Measurements from ENCODE around the gene HES1. TPM values are rescaled to one million over a fixed set of nuclear protein-coding genes. Genes with fewer than 3 reads are reported as not detected.

HES1 gene
- total RNA-seq, 4 donors from 2014 or later: 89.9 to 196 (median 104) TPM

GRCh38 chr3:194110483-194110882, 25.5 kb upstream of the HES1 start:
- 67 to 83% methylated on average over 3 to 8 of the region's 9 CpGs for WGBS, 2 donors (ENCODE audit: low coverage in 1 of 2)
- TF ChIP-seq POLR2AphosphoS5 (IDR thresholded peaks at IDR 0.05): no peak
- no peak for TF ChIP-seq EP300 (IDR thresholded peaks at IDR 0.05; ENCODE audit: low read depth)
- no peak for TF ChIP-seq CTCF (IDR thresholded peaks at IDR 0.05)
- H3K36me3 ChIP-seq: no peaks in the 10 kb centered on the region
- peaks cover 4 to 19% (median 15%) of the 10 kb centered on the region in 4 donors for H3K4me1 ChIP-seq
- intact Hi-C loops (cut with DNase I; ENCODE audit: low total_unique reads): no loop called here
- DNase-seq: no peak
- no peaks in the 10 kb centered on the region for H3K9me3 ChIP-seq
- no peaks in the 10 kb centered on the region for H3K27me3 ChIP-seq
- in situ Hi-C loops (cut with MboI; ENCODE audit: low pct_ligation_motif_present in 1 of 4, low pct_unique_long_range_greater_than_20kb in 1 of 4, low sequenced_read_pairs in 3 of 4): no loop called here
- H3K27ac ChIP-seq: no peak overlapping the region
- no peak overlapping the region for H3K4me3 ChIP-seq

GRCh38 chr3:194111336-194111735, 24.6 kb upstream of the HES1 start:
- H3K4me1 ChIP-seq: peaks cover 4 to 19% (median 15%) of the 10 kb centered on the region in 4 donors
- no peak for DNase-seq
- TF ChIP-seq EP300 (IDR thresholded peaks at IDR 0.05; ENCODE audit: low read depth): no peak
- no peak for TF ChIP-seq POLR2A (IDR thresholded peaks at IDR 0.05)
- TF ChIP-seq POLR2AphosphoS5 (IDR thresholded peaks at IDR 0.05): no peak
- TF ChIP-seq CTCF (IDR thresholded peaks at IDR 0.05): no peak
- 62 to 80% methylated on average over 3 to 4 of the region's 4 CpGs for WGBS, 2 donors (ENCODE audit: low coverage in 1 of 2)
- intact Hi-C loops (cut with DNase I; ENCODE audit: low total_unique reads) (no loop called here), in situ Hi-C loops (cut with MboI; ENCODE audit: low pct_ligation_motif_present in 1 of 4, low pct_unique_long_range_greater_than_20kb in 1 of 4, low sequenced_read_pairs in 3 of 4) (no loop called here)
- peak overlapping the region in 1 of 4 donors; percentile 64 for H3K27ac ChIP-seq
- H3K27me3 ChIP-seq: no peaks in the 10 kb centered on the region
- H3K4me3 ChIP-seq: no peak overlapping the region
- H3K36me3 ChIP-seq: no peaks in the 10 kb centered on the region
- no peaks in the 10 kb centered on the region for H3K9me3 ChIP-seq

GRCh38 chr3:194112120-194113106, 23.5 kb upstream of the HES1 start:
- Histone ChIP-seq H3K4me3 (no peak overlapping the region), H3K27me3 (no peaks in the 10 kb centered on the region), H3K9me3 (no peaks in the 10 kb centered on the region), H3K4me1 (peaks cover 4 to 25% (median 19%) of the 10 kb centered on the region in 4 donors), H3K36me3 (no peaks in the 10 kb centered on the region), H3K27ac (peak overlapping the region in 3 of 4 donors; percentile 40 to 64 (median 50))
- TF ChIP-seq EP300 (IDR thresholded peaks at IDR 0.05; ENCODE audit: low read depth) (no peak), POLR2AphosphoS5 (IDR thresholded peaks at IDR 0.05) (peak in 1 of 3 donors; percentile 24)
- intact Hi-C loops (cut with DNase I; ENCODE audit: low total_unique reads) (no loop called here), in situ Hi-C loops (cut with MboI; ENCODE audit: low pct_ligation_motif_present in 1 of 4, low pct_unique_long_range_greater_than_20kb in 1 of 4, low sequenced_read_pairs in 3 of 4) (no loop called here)
- peak; percentile 73 for DNase-seq
- WGBS, 2 donors (ENCODE audit: low coverage in 1 of 2): 3 to 41% methylated on average over 3 to 9 of the region's 9 CpGs

- no peak for DNase-seq
- 89 to 91% methylated on average over 5 to 7 of the region's 7 CpGs for WGBS, 2 donors (ENCODE audit: low coverage in 1 of 2)
- Histone ChIP-seq H3K27ac (no peak overlapping the region), H3K4me1 (peaks cover 4 to 28% (median 22%) of the 10 kb centered on the region in 4 donors), H3K4me3 (no peak overlapping the region), H3K27me3 (no peaks in the 10 kb centered on the region), H3K9me3 (no peaks in the 10 kb centered on the region), H3K36me3 (no peaks in the 10 kb centered on the region)
- intact Hi-C loops (cut with DNase I; ENCODE audit: low total_unique reads): no loop called here
- in situ Hi-C loops (cut with MboI; ENCODE audit: low pct_ligation_motif_present in 1 of 4, low pct_unique_long_range_greater_than_20kb in 1 of 4, low sequenced_read_pairs in 3 of 4): no loop called here
- TF ChIP-seq EP300 (IDR thresholded peaks at IDR 0.05; ENCODE audit: low read depth): no peak
- TF ChIP-seq POLR2AphosphoS5 (IDR thresholded peaks at IDR 0.05): no peak
- TF ChIP-seq CTCF (IDR thresholded peaks at IDR 0.05): no peak
- no peak for TF ChIP-seq POLR2A (IDR thresholded peaks at IDR 0.05)
Measured at GRCh38 chr3:194114123-194114522, 21.8 kb upstream of the HES1 start.
